ENCODE data around the gene PEX11G. TPM values are rescaled to one million over a fixed set of nuclear protein-coding genes. Genes with fewer than 3 reads are reported as not detected.

Gene PEX11G
- total and polyA plus RNA-seq, 2 experiments from 2014 or later, result 2.2 TPM

DNA sequence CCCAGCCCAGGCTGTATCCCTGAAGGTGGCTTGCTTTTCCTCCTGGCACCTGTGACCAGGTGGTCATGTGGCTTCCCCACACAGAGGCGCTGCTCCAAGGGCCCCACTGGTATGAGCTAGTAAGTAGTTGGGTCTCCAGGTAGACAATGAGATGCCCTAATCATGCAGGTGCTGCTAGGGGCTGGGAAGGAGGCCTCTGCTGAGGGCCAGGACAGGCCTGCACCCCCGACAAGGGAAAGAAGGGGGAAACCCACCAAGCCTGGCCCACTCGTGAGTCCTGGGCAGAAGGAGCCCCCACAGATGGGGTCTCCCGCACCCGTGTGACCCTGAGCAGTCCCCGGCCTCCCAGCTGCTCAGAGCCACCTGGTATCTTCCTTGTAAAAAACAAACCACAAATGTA lies 13.2 kb downstream of the PEX11G start:
- peaks cover 5% of the 10 kb centered on the region for H3K27me3 Mint-ChIP-seq (ENCODE audit: insufficient read depth, low read depth, poor library complexity)
- H3K4me1 Mint-ChIP-seq, result peaks cover 7% of the 10 kb centered on the region
- DNase-seq (ENCODE audit: low spot score) (no peak), ATAC-seq (no peak)
- peaks cover 3% of the 10 kb centered on the region; the same call in 1 of the 3 replicates for H3K36me3 Mint-ChIP-seq (ENCODE audit: low read depth)
- Histone ChIP-seq H3K4me2 (no peak overlapping the region), H3K27ac (ENCODE audit: low read depth) (no peak overlapping the region), H4K20me1 (replicated peaks; ENCODE audit: insufficient read depth) (no peaks in the 10 kb centered on the region), H3K79me2 (replicated peaks; ENCODE audit: insufficient read depth) (no peaks in the 10 kb centered on the region), H3K4me3 (no peak overlapping the region), H3F3A (replicated peaks; ENCODE audit: low read depth) (no peaks in the 10 kb centered on the region), H2AFZ (no peak overlapping the region), H3K27me3 (ENCODE audit: insufficient read depth) (no peaks in the 10 kb centered on the region), H3K9me2 (ENCODE audit: insufficient read depth) (no peaks in the 10 kb centered on the region), H3K36me3 (ENCODE audit: insufficient read depth) (no peaks in the 10 kb centered on the region; the same call in 1 of the 2 replicates), H3K4me1 (ENCODE audit: insufficient read depth) (peaks cover 6% of the 10 kb centered on the region; the same call in 1 of the 2 replicates)
- TF ChIP-seq ETS1 (IDR thresholded peaks at IDR 0.05), result no peak
- no peak for TF ChIP-seq EZH2 (IDR thresholded peaks at IDR 0.05; ENCODE audit: low read depth, unreplicated experiment)
- TF ChIP-seq, protein P1, sequence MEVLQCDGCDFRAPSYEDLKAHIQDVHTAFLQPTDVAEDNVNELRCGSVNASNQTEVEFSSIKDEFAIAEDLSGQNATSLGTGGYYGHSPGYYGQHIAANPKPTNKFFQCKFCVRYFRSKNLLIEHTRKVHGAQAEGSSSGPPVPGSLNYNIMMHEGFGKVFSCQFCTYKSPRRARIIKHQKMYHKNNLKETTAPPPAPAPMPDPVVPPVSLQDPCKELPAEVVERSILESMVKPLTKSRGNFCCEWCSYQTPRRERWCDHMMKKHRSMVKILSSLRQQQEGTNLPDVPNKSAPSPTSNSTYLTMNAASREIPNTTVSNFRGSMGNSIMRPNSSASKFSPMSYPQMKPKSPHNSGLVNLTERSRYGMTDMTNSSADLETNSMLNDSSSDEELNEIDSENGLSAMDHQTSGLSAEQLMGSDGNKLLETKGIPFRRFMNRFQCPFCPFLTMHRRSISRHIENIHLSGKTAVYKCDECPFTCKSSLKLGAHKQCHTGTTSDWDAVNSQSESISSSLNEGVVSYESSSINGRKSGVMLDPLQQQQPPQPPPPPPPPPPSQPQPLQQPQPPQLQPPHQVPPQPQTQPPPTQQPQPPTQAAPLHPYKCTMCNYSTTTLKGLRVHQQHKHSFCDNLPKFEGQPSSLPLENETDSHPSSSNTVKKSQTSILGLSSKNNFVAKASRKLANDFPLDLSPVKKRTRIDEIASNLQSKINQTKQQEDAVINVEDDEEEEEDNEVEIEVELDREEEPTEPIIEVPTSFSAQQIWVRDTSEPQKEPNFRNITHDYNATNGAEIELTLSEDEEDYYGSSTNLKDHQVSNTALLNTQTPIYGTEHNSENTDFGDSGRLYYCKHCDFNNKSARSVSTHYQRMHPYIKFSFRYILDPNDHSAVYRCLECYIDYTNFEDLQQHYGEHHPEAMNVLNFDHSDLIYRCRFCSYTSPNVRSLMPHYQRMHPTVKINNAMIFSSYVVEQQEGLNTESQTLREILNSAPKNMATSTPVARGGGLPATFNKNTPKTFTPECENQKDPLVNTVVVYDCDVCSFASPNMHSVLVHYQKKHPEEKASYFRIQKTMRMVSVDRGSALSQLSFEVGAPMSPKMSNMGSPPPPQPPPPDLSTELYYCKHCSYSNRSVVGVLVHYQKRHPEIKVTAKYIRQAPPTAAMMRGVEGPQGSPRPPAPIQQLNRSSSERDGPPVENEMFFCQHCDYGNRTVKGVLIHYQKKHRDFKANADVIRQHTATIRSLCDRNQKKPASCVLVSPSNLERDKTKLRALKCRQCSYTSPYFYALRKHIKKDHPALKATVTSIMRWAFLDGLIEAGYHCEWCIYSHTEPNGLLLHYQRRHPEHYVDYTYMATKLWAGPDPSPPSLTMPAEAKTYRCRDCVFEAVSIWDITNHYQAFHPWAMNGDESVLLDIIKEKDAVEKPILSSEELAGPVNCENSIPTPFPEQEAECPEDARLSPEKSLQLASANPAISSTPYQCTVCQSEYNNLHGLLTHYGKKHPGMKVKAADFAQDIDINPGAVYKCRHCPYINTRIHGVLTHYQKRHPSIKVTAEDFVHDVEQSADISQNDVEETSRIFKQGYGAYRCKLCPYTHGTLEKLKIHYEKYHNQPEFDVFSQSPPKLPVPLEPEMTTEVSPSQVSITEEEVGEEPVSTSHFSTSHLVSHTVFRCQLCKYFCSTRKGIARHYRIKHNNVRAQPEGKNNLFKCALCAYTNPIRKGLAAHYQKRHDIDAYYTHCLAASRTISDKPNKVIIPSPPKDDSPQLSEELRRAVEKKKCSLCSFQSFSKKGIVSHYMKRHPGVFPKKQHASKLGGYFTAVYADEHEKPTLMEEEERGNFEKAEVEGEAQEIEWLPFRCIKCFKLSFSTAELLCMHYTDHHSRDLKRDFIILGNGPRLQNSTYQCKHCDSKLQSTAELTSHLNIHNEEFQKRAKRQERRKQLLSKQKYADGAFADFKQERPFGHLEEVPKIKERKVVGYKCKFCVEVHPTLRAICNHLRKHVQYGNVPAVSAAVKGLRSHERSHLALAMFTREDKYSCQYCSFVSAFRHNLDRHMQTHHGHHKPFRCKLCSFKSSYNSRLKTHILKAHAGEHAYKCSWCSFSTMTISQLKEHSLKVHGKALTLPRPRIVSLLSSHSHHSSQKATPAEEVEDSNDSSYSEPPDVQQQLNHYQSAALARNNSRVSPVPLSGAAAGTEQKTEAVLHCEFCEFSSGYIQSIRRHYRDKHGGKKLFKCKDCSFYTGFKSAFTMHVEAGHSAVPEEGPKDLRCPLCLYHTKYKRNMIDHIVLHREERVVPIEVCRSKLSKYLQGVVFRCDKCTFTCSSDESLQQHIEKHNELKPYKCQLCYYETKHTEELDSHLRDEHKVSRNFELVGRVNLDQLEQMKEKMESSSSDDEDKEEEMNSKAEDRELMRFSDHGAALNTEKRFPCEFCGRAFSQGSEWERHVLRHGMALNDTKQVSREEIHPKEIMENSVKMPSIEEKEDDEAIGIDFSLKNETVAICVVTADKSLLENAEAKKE (CRISPR knock-in tag; IDR thresholded peaks at IDR 0.05), result no peak
- TF ChIP-seq CREB1 (CRISPR knock-in tag; IDR thresholded peaks at IDR 0.05; ENCODE audit: low read depth), result no peak
- no peak for TF ChIP-seq NANOG (IDR thresholded peaks at IDR 0.05; ENCODE audit: borderline replicate concordance)
- no peak for TF ChIP-seq JUNB (IDR thresholded peaks at IDR 0.05; ENCODE audit: unreplicated experiment)
- TF ChIP-seq, protein P2, sequence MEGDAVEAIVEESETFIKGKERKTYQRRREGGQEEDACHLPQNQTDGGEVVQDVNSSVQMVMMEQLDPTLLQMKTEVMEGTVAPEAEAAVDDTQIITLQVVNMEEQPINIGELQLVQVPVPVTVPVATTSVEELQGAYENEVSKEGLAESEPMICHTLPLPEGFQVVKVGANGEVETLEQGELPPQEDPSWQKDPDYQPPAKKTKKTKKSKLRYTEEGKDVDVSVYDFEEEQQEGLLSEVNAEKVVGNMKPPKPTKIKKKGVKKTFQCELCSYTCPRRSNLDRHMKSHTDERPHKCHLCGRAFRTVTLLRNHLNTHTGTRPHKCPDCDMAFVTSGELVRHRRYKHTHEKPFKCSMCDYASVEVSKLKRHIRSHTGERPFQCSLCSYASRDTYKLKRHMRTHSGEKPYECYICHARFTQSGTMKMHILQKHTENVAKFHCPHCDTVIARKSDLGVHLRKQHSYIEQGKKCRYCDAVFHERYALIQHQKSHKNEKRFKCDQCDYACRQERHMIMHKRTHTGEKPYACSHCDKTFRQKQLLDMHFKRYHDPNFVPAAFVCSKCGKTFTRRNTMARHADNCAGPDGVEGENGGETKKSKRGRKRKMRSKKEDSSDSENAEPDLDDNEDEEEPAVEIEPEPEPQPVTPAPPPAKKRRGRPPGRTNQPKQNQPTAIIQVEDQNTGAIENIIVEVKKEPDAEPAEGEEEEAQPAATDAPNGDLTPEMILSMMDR (conservative IDR thresholded peaks at IDR 0.05; ENCODE audit: low read depth in 2 of 2), result no peak
- TF ChIP-seq STAT1 (IDR thresholded peaks at IDR 0.05; ENCODE audit: unreplicated experiment), result no peak
- no peak for TF ChIP-seq ZNF114 (CRISPR knock-in tag; IDR thresholded peaks at IDR 0.05)
- no peak for TF ChIP-seq EZH2phosphoT487 (IDR thresholded peaks at IDR 0.05; ENCODE audit: unreplicated experiment)
- TF ChIP-seq REST (IDR thresholded peaks at IDR 0.05; ENCODE audit: unreplicated experiment), result no peak
- no peak for TF ChIP-seq POLR2AphosphoS5 (IDR thresholded peaks at IDR 0.05; ENCODE audit: low read depth)
- no peak for TF ChIP-seq ZNF331 (CRISPR knock-in tag; IDR thresholded peaks at IDR 0.05; ENCODE audit: low read depth)
- no peak overlapping the region for H3K4me3 Mint-ChIP-seq
- H3K27ac Mint-ChIP-seq, result no peak overlapping the region
- no peaks in the 10 kb centered on the region for H3K9me3 Mint-ChIP-seq

Data from GM23338 (cell line).